WERI-Rb-1 (cell line): ENCODE data around the gene PBX3.

Experiments used
- DNase-seq: peaks from one replicate; pipeline ENCODE4 v3.0.0-alpha.2; 2020
- H3K27ac ChIP-seq: fragments of 250-450 bp; sonication (Bioruptor Pico); 2 replicates; pipeline ENCODE4 v1.5.1; 2020; ENCODE audit warnings: mild to moderate bottlenecking, moderate library complexity
- H3K27me3 ChIP-seq: fragments of 250-450 bp; sonication (Bioruptor Pico); 2 replicates; pipeline ENCODE4 v1.5.1; 2021; ENCODE audit warnings: mild to moderate bottlenecking, low read depth, moderate library complexity; ENCODE audit not compliant: insufficient read depth, severe bottlenecking
- H3K36me3 ChIP-seq: fragments of 250-450 bp; sonication (Bioruptor Pico); 2 replicates; pipeline ENCODE4 v1.5.1; 2020; ENCODE audit warnings: mild to moderate bottlenecking, moderate library complexity
- H3K4me3 ChIP-seq: 2 replicates; pipeline ENCODE4 v1.5.1; 2011; ENCODE audit warnings: low read depth, mild to moderate bottlenecking, control low read depth, low read length
- H3K9me3 ChIP-seq: fragments of 250-450 bp; sonication (Bioruptor Pico); 2 replicates; pipeline ENCODE4 v1.5.1; 2021; ENCODE audit warnings: mild to moderate bottlenecking, moderate library complexity; ENCODE audit not compliant: severe bottlenecking
- CTCF ChIP-seq: IDR thresholded peaks from 2 replicates; pipeline ENCODE4 v1.5.1; 2011; ENCODE audit warnings: low read depth, mild to moderate bottlenecking, control low read depth, inconsistent platforms, low read length

The PBX3 gene

GRCh38 chr9:125747053-125747764 lies at the start of gene PBX3:
PBX3 (plus strand) TSS chr9:125747373.
- H3K9me3 ChIP-seq = no peaks in the 10 kb centered on the region
- no peaks in the 10 kb centered on the region for H3K27me3 ChIP-seq
- H3K36me3 ChIP-seq = peaks cover 26% of the 10 kb centered on the region
- peak within 1 kb of the TSS; percentile 96 for H3K27ac ChIP-seq
- H3K4me3 ChIP-seq = peak within 1 kb of the TSS; percentile 73
- peak; percentile 75 for DNase-seq
- TF ChIP-seq CTCF = 0 out of 2 replicates have a peak, but pooled peaks have one; percentile 2

GRCh38 chr9:125699870-125700269 lies 47.3 kb upstream of the PBX3 start:
- no peak for DNase-seq
- Histone ChIP-seq H3K36me3 (no peaks in the 10 kb centered on the region), H3K9me3 (no peaks in the 10 kb centered on the region), H3K27me3 (no peaks in the 10 kb centered on the region), H3K4me3 (no peak overlapping the region), H3K27ac (no peak overlapping the region)
- no peak for TF ChIP-seq CTCF

GRCh38 chr9:125700791-125701190 lies 46.4 kb upstream of the PBX3 start:
- DNase-seq = no peak
- H3K36me3 ChIP-seq = no peaks in the 10 kb centered on the region
- no peak overlapping the region for H3K27ac ChIP-seq
- TF ChIP-seq CTCF = no peak
- no peaks in the 10 kb centered on the region for H3K9me3 ChIP-seq
- no peak overlapping the region for H3K4me3 ChIP-seq
- no peaks in the 10 kb centered on the region for H3K27me3 ChIP-seq

DNA sequence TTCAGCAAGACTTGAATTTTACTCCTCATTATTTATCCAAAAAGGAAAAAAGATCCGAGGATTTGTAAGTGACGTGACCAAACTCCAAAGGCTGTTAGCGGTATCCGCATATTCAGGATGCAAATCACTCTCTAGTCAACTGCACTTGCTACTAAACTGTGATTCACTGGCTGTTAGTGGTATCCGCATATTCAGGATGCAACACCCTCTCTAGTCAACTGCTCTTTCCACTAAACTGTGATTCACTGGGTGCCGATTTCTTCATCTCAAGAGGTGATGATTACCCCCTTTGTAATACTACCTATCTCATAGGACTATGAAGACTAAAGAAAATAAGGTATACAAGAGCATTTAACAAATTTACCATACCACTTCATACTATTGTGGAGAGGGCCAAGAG lies 45.8 kb upstream of the PBX3 start:
- Histone ChIP-seq H3K9me3 (no peaks in the 10 kb centered on the region), H3K27ac (no peak overlapping the region), H3K36me3 (no peaks in the 10 kb centered on the region), H3K27me3 (no peaks in the 10 kb centered on the region), H3K4me3 (no peak overlapping the region)
- no peak for TF ChIP-seq CTCF
- no peak for DNase-seq

DNA sequence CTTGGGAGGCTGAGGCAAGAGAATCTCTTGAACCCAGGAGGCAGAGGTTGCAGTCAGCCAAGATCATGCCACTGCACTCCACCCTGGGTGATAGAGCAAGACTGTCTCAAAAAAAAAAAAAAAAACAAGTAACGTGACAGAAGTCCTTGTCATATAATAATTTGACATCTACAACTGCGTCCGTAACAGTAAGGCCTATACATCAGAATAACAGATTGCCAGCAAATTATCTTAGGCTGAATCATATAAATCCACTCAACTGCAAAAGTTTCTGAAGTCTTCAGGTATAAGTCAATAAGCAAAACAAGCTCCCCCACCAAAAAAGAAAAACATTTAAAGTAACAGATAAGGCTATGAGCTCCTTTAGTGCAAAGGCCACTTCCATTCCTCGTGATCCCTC lies 43.5 kb upstream of the PBX3 start:
- H3K9me3 ChIP-seq = no peaks in the 10 kb centered on the region
- no peak overlapping the region for H3K27ac ChIP-seq
- H3K36me3 ChIP-seq = no peaks in the 10 kb centered on the region
- H3K4me3 ChIP-seq = no peak overlapping the region
- TF ChIP-seq CTCF = no peak
- DNase-seq = no peak
- H3K27me3 ChIP-seq = no peaks in the 10 kb centered on the region

GRCh38 chr9:125705893-125706292 lies 41.3 kb upstream of the PBX3 start:
- TF ChIP-seq CTCF = no peak
- Histone ChIP-seq H3K9me3 (no peaks in the 10 kb centered on the region), H3K4me3 (peak overlapping the region; percentile 90), H3K27ac (no peak overlapping the region), H3K27me3 (no peaks in the 10 kb centered on the region), H3K36me3 (no peaks in the 10 kb centered on the region)
- DNase-seq = no peak
